Measurements from ENCODE around the gene PBX1.

PBX1 gene

DNA sequence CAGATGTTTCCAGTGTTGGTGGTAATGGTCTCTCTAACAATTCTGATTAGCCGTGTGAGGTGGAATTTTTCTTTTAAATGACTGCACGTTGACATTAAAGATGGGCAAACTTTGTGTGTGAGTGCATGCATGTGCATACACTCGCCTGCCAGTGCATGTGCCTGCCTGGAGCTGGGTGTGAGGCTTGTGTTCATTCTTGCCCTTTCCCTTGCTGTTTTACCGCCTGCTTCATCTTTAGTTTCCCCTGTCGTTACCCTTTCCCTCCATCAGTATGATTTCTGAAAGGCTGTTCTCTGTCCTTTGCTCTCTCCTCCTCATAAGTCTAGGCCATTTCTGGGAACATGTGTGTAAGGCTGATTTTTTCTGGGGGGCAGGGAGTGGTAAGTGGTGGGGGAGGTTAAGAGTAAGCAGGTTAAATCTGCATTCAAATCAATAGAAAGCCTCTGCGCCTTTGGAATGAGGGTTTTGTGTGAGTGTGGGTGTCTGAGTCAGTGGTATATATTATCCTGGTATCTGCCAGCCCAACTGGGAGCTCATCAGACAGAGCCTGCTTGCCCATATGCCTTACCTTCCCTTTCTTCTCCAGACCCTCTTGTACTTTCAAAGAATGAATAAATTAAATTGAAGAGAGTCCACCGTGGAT lies 112.5 kb downstream of the PBX1 start:
- H3K79me2 ChIP-seq (ENCODE audit: low read length): no peaks in the 10 kb centered on the region
- TF ChIP-seq EZH2 (optimal IDR thresholded peaks at IDR 0.05; ENCODE audit: low read depth, low read length): no peak
- TF ChIP-seq, protein P1, sequence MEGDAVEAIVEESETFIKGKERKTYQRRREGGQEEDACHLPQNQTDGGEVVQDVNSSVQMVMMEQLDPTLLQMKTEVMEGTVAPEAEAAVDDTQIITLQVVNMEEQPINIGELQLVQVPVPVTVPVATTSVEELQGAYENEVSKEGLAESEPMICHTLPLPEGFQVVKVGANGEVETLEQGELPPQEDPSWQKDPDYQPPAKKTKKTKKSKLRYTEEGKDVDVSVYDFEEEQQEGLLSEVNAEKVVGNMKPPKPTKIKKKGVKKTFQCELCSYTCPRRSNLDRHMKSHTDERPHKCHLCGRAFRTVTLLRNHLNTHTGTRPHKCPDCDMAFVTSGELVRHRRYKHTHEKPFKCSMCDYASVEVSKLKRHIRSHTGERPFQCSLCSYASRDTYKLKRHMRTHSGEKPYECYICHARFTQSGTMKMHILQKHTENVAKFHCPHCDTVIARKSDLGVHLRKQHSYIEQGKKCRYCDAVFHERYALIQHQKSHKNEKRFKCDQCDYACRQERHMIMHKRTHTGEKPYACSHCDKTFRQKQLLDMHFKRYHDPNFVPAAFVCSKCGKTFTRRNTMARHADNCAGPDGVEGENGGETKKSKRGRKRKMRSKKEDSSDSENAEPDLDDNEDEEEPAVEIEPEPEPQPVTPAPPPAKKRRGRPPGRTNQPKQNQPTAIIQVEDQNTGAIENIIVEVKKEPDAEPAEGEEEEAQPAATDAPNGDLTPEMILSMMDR (IDR thresholded peaks at IDR 0.05; ENCODE audit: low read length): no peak
- no peak for TF ChIP-seq EZH2phosphoT487 (IDR thresholded peaks at IDR 0.05; ENCODE audit: low read length)
- H2AFZ ChIP-seq (ENCODE audit: low read length): no peak overlapping the region

DNA sequence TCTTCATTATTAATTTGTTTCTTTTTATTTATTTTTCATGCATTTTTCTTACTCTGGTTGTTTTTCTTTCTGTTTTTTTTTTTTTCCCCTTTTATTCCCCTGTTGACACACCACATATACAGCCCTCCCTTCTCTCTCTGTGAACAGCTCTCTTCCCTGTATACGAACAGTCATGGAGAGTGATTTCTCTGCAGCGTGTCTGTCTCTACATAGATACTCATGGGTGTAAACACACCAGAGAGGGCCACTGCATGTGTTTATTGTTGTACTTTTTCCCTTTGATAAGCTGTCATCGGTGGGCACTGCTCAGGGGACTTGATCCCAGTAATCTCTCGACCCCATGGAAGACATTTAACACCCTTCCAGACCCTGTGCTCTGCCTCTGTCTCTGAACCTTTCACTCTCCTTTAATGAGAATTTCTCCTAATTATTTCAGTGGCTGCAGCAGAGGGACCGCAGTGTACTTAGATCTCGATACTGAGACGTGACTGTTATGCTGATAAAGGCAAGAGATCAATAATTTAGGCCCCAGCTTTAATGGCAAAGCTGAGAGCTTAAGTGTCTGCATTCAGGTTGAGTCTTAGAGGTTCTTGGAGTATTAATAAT lies 113.1 kb downstream of the PBX1 start:
- Histone ChIP-seq H3K36me3 (replicated peaks; ENCODE audit: insufficient read depth, low read length) (no peaks in the 10 kb centered on the region), H2AFZ (ENCODE audit: low read length) (no peak overlapping the region), H3K27ac (ENCODE audit: low read length) (no peak overlapping the region), H3K27me3 (replicated peaks; ENCODE audit: insufficient read depth, low read length) (no peaks in the 10 kb centered on the region), H3K4me2 (ENCODE audit: low read depth, low read length) (no peak overlapping the region), H4K20me1 (ENCODE audit: insufficient read depth, low read length) (no peaks in the 10 kb centered on the region), H3K79me2 (ENCODE audit: low read length) (no peaks in the 10 kb centered on the region), H3K4me1 (ENCODE audit: low read length) (peaks cover 10% of the 10 kb centered on the region), H3F3A (ENCODE audit: insufficient read depth, low read length) (peaks cover 7% of the 10 kb centered on the region; the same call in 1 of the 2 replicates), H3K9me3 (replicated peaks; ENCODE audit: insufficient read depth, low read length) (no peaks in the 10 kb centered on the region), H3K4me3 (ENCODE audit: low read length) (no peak overlapping the region), H3K9ac (ENCODE audit: low read length) (no peak overlapping the region), H3K9me2 (replicated peaks; ENCODE audit: insufficient read depth, low read length) (no peaks in the 10 kb centered on the region)
- TF ChIP-seq EZH2 (optimal IDR thresholded peaks at IDR 0.05; ENCODE audit: low read depth, low read length) (no peak), EZH2phosphoT487 (IDR thresholded peaks at IDR 0.05; ENCODE audit: low read length) (no peak)
- TF ChIP-seq, protein P1 (IDR thresholded peaks at IDR 0.05; ENCODE audit: low read length): no peak
- no peak for DNase-seq

More for the DNA sequence above, 112.5 kb downstream of the PBX1 start:
- H3K9me3 ChIP-seq (replicated peaks; ENCODE audit: insufficient read depth, low read length): no peaks in the 10 kb centered on the region
- DNase-seq: no peak
- no peaks in the 10 kb centered on the region for H3K9me2 ChIP-seq (replicated peaks; ENCODE audit: insufficient read depth, low read length)
- H3F3A ChIP-seq (ENCODE audit: insufficient read depth, low read length): peaks cover 7% of the 10 kb centered on the region; the same call in 1 of the 2 replicates
- no peak overlapping the region for H3K9ac ChIP-seq (ENCODE audit: low read length)
- no peaks in the 10 kb centered on the region for H3K36me3 ChIP-seq (replicated peaks; ENCODE audit: insufficient read depth, low read length)
- no peaks in the 10 kb centered on the region for H4K20me1 ChIP-seq (ENCODE audit: insufficient read depth, low read length)
- H3K4me3 ChIP-seq (ENCODE audit: low read length): no peak overlapping the region
- no peak overlapping the region for H3K27ac ChIP-seq (ENCODE audit: low read length)
- H3K4me1 ChIP-seq (ENCODE audit: low read length): peaks cover 15% of the 10 kb centered on the region
- no peaks in the 10 kb centered on the region for H3K27me3 ChIP-seq (replicated peaks; ENCODE audit: insufficient read depth, low read length)
- no peak overlapping the region for H3K4me2 ChIP-seq (ENCODE audit: low read depth, low read length)

DNA sequence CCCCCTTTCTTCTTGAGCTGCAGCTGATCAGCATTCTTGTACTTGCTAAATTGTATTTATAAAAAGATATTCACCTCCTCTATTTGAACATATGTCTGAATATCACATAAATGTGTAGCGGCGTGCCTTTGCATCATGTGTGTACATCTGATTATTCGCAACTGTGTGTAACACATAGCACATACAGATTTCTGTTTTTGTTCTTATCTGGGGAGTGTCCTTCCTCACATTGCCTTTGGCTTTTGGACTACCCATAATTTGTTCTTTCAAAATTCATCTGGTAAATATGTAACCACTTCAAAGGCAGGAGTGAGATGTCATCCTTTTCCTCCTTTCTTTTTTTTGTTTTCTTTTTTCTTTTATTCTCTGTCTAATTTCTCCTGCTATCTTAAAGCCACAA lies 113.6 kb downstream of the PBX1 start:
- no peak for TF ChIP-seq EZH2 (optimal IDR thresholded peaks at IDR 0.05; ENCODE audit: low read depth, low read length)
- Histone ChIP-seq H3K36me3 (replicated peaks; ENCODE audit: insufficient read depth, low read length) (no peaks in the 10 kb centered on the region), H3K9me3 (replicated peaks; ENCODE audit: insufficient read depth, low read length) (no peaks in the 10 kb centered on the region), H3K27ac (ENCODE audit: low read length) (no peak overlapping the region), H3K4me1 (ENCODE audit: low read length) (peaks cover 6% of the 10 kb centered on the region), H3F3A (ENCODE audit: insufficient read depth, low read length) (0 out of 2 replicates have a peak, but pooled peaks cover 4% of the 10 kb centered on the region), H3K27me3 (replicated peaks; ENCODE audit: insufficient read depth, low read length) (no peaks in the 10 kb centered on the region), H3K79me2 (ENCODE audit: low read length) (no peaks in the 10 kb centered on the region), H3K9ac (ENCODE audit: low read length) (no peak overlapping the region), H3K4me3 (ENCODE audit: low read length) (no peak overlapping the region), H3K9me2 (replicated peaks; ENCODE audit: insufficient read depth, low read length) (no peaks in the 10 kb centered on the region), H3K4me2 (ENCODE audit: low read depth, low read length) (no peak overlapping the region), H2AFZ (ENCODE audit: low read length) (no peak overlapping the region), H4K20me1 (ENCODE audit: insufficient read depth, low read length) (no peaks in the 10 kb centered on the region)
- DNase-seq: no peak
